ENCODE data around the gene NUDCD3. TPM values are rescaled to one million over a fixed set of nuclear protein-coding genes. Genes with fewer than 3 reads are reported as not detected.

The NUDCD3 gene
- total and polyA plus RNA-seq, 2 of the 8 experiments (the other 6 are each of a cell fraction or from before 2014, with no cell fraction given), result 35.2 to 93.7 TPM

- Histone ChIP-seq H2BK15ac (ENCODE audit: low read length) (no peak overlapping the region), H3K4me2 (ENCODE audit: insufficient read depth in 1 of 2, low read depth in 2 of 2, low read length in 2 of 2) (no peak overlapping the region), H3K56ac (replicated peaks; ENCODE audit: insufficient read length, low read depth, low read length) (no peak overlapping the region), H3K27me3 (replicated peaks in 1 of 4; ENCODE audit: control insufficient read depth in 3 of 4, extremely low read depth in 1 of 4, insufficient read depth in 3 of 4, low read length in 3 of 4) (no peaks in the 10 kb centered on the region), H3K23me2 (ENCODE audit: low read depth, low read length) (no peaks in the 10 kb centered on the region), H3K9ac (replicated peaks in 1 of 4; ENCODE audit: extremely low read depth in 1 of 4, low read depth in 3 of 4, low read length in 3 of 4) (no peak overlapping the region), H3K14ac (ENCODE audit: insufficient read length) (no peak overlapping the region), H3K4ac (replicated peaks; ENCODE audit: insufficient read length, low read depth, low read length) (no peak overlapping the region), H3K79me2 (ENCODE audit: control insufficient read depth in 1 of 2, insufficient read depth in 2 of 2, low read length in 2 of 2) (no peaks in the 10 kb centered on the region), H3K4me3 (ENCODE audit: extremely low read depth in 1 of 4, insufficient read depth in 2 of 4, low read depth in 3 of 4, low read length in 4 of 4) (no peak overlapping the region), H2AK5ac (ENCODE audit: low read depth, low read length) (no peak overlapping the region), H3K4me1 (replicated peaks in 1 of 4; ENCODE audit: control insufficient read depth in 3 of 4, insufficient read depth in 4 of 4, low read length in 3 of 4) (0 out of 7 replicates have a peak, but pooled peaks cover 0 to 3% (median 0%) of the 10 kb centered on the region in 4 experiments), H4K91ac (replicated peaks; ENCODE audit: insufficient read length, low read length) (no peak overlapping the region), H2BK12ac (ENCODE audit: low read depth, low read length) (no peak overlapping the region), H4K5ac (ENCODE audit: insufficient read length, low read depth, low read length) (no peak overlapping the region), H4K20me1 (replicated peaks in 1 of 2; ENCODE audit: control insufficient read depth in 1 of 2, insufficient read depth in 2 of 2, low read length in 2 of 2) (no peaks in the 10 kb centered on the region), H3K27ac (ENCODE audit: low read depth, low read length) (no peak overlapping the region), H2BK20ac (ENCODE audit: low read length) (no peak overlapping the region), H3K9me3 (ENCODE audit: insufficient read depth in 2 of 2, low read depth in 1 of 2, low read length in 1 of 2) (no peaks in the 10 kb centered on the region), H3K18ac (ENCODE audit: extremely low read depth, low read length) (no peak overlapping the region), H3K36me3 (ENCODE audit: control insufficient read depth in 2 of 4, insufficient read depth in 4 of 4, low read length in 3 of 4) (no peaks in the 10 kb centered on the region), H2BK120ac (replicated peaks; ENCODE audit: low read depth, low read length) (no peak overlapping the region), H3K23ac (ENCODE audit: insufficient read length) (no peak overlapping the region), H2AFZ (ENCODE audit: low read length) (no peak overlapping the region), H3K79me1 (ENCODE audit: low read depth, low read length) (no peaks in the 10 kb centered on the region), H2BK5ac (ENCODE audit: low read depth, low read length) (no peak overlapping the region), H4K8ac (ENCODE audit: extremely low read depth, insufficient read depth, low read length) (no peak overlapping the region)
- DNase-seq (ENCODE audit: low read depth in 1 of 2, low spot score in 2 of 2) (no peak), FAIRE-seq (no peak)
- POLR2A ChIA-PET (ENCODE audit: partially characterized antibody), result no interaction called here
- WGBS, 2 experiments (ENCODE audit: extremely low coverage in 1 of 2, insufficient coverage in 1 of 2, insufficient read length in 1 of 2, insufficient replicate concordance in 2 of 2, low coverage in 1 of 2, low lambda C conversion rate in 2 of 2, missing lambda C conversion rate in 1 of 2), result 67% methylated on average over 2 of the region's 2 CpGs; no CpG with 5 or more reads in 1 of the 2 experiments
- CTCF ChIA-PET (ENCODE audit: partially characterized antibody), result interaction anchor here (1.0 kb wide), 1 partner anchor 99 kb away, joined by 3 read pairs; no protein-coding TSS in a partner anchor
- no peak for TF ChIP-seq SIN3A (conservative IDR thresholded peaks at IDR 0.05 in 1 of 2, IDR thresholded peaks at IDR 0.05 in 1 of 2; ENCODE audit: low read depth in 1 of 2, low read length in 2 of 2)
- TF ChIP-seq USF2 (IDR thresholded peaks at IDR 0.05; ENCODE audit: low read length), result no peak
- TF ChIP-seq CREB1 (IDR thresholded peaks at IDR 0.05), result no peak
- TF ChIP-seq RNF2 (IDR thresholded peaks at IDR 0.05; ENCODE audit: borderline replicate concordance, low read depth, low read length, missing control alignments, poor library complexity, severe bottlenecking), result no peak
- TF ChIP-seq KDM5A (IDR thresholded peaks at IDR 0.05; ENCODE audit: low read length), result no peak
- TF ChIP-seq SRF (IDR thresholded peaks at IDR 0.05; ENCODE audit: low read depth, low read length), result no peak
- no peak for TF ChIP-seq POLR2A (IDR thresholded peaks at IDR 0.05; ENCODE audit: control extremely low read depth in 1 of 2, low read depth in 2 of 2, low read length in 2 of 2)
- no peak for TF ChIP-seq TAF1 (IDR thresholded peaks at IDR 0.05; ENCODE audit: low read depth, low read length)
- no peak for TF ChIP-seq EGR1 (IDR thresholded peaks at IDR 0.05; ENCODE audit: borderline replicate concordance, low read depth, low read length)
- TF ChIP-seq CBX5 (IDR thresholded peaks at IDR 0.05; ENCODE audit: low read depth, low read length), result no peak
- no peak for TF ChIP-seq ZNF274 (IDR thresholded peaks at IDR 0.05; ENCODE audit: borderline replicate concordance, extremely low read depth, low read length)
- TF ChIP-seq TCF12 (IDR thresholded peaks at IDR 0.05; ENCODE audit: low read depth, low read length), result no peak
- TF ChIP-seq CTBP2 (IDR thresholded peaks at IDR 0.05; ENCODE audit: borderline replicate concordance, insufficient read depth, insufficient read length, low read length), result no peak
- no peak for TF ChIP-seq EZH2 (IDR thresholded peaks at IDR 0.05; ENCODE audit: low read depth, low read length, severe bottlenecking)
These were observed 136.8 kb downstream of the NUDCD3 start for GRCh38 chr7:44353668-44354067.

Data from H1 (cell line).